HepG2 (cell line): Measurements from ENCODE around the gene ZCCHC3. TPM values are rescaled to one million over a fixed set of nuclear protein-coding genes. Genes with fewer than 3 reads are reported as not detected.

Source experiments
- ADNP ChIP-seq: sonication (generic); formaldehyde crosslinking; IDR thresholded peaks from 2 replicates; pipeline ENCODE4 v1.4.0; 2020; ENCODE audit warnings: missing genetic modification reagents
- CERS6 ChIP-seq: sonication (generic); formaldehyde crosslinking; IDR thresholded peaks from 2 replicates; pipeline ENCODE4 v1.5.0; 2020; ENCODE audit warnings: missing genetic modification reagents
- DDIT3 ChIP-seq: sonication (generic); formaldehyde crosslinking; IDR thresholded peaks from 2 replicates; pipeline ENCODE4 v1.4.0; 2020; ENCODE audit warnings: mild to moderate bottlenecking, missing genetic modification reagents
- EP300 ChIP-seq, 3 experiments: sonication (generic) in 1 of 3; formaldehyde crosslinking in 1 of 3; IDR thresholded peaks; 2 replicates each; pipeline versions ENCODE4 v1.5.1 to v1.6.1; 2011 to 2020; ENCODE audit warnings: low read depth in 2 of 3, low read length in 2 of 3, borderline replicate concordance in 1 of 3, improper control_type of control experiment in 1 of 3, mild to moderate bottlenecking in 1 of 3, missing genetic modification reagents in 1 of 3, moderate library complexity in 1 of 3
- GTF2F1 ChIP-seq: fragments of 150-350 bp; IDR thresholded peaks from 2 replicates; pipeline ENCODE4 v1.6.1; 2014; ENCODE audit warnings: low read length
- KDM6A ChIP-seq: IDR thresholded peaks from 2 replicates; pipeline ENCODE4 v1.6.1; 2016; ENCODE audit warnings: low read depth
- KMT2A ChIP-seq: sonication (generic); formaldehyde crosslinking; IDR thresholded peaks from 2 replicates; pipeline ENCODE4 v1.4.0; 2020; ENCODE audit warnings: missing genetic modification reagents
- PBX2 ChIP-seq: IDR thresholded peaks from 2 replicates; pipeline ENCODE4 v1.6.1; 2016; ENCODE audit warnings: control low read depth
- PHF21A ChIP-seq: sonication (generic); formaldehyde crosslinking; IDR thresholded peaks from 2 replicates; pipeline ENCODE4 v1.5.0; 2020; ENCODE audit warnings: mild to moderate bottlenecking, missing genetic modification reagents
- RFX3 ChIP-seq: IDR thresholded peaks from 2 replicates; pipeline ENCODE4 v1.6.1; 2016; ENCODE audit warnings: missing biosample characterization, missing genetic modification reagents
- SP140L ChIP-seq: sonication (generic); formaldehyde crosslinking; IDR thresholded peaks from 2 replicates; pipeline ENCODE4 v1.4.0; 2020; ENCODE audit warnings: missing genetic modification reagents, borderline replicate concordance
- SP5 ChIP-seq: IDR thresholded peaks from 2 replicates; pipeline ENCODE4 v1.6.1; 2016; ENCODE audit warnings: low read depth, borderline replicate concordance
- SRF ChIP-seq: IDR thresholded peaks from 2 replicates; pipeline ENCODE4 v1.6.1; 2011; ENCODE audit warnings: mild to moderate bottlenecking, low read depth, low read length, moderate library complexity
- TEF ChIP-seq: sonication (generic); formaldehyde crosslinking; IDR thresholded peaks from 2 replicates; pipeline ENCODE4 v1.5.0; 2020; ENCODE audit warnings: missing genetic modification reagents
- THRA ChIP-seq: sonication (generic); formaldehyde crosslinking; IDR thresholded peaks from 2 replicates; pipeline ENCODE4 v1.4.0; 2020; ENCODE audit warnings: missing genetic modification reagents, borderline replicate concordance
- ZBTB25 ChIP-seq: IDR thresholded peaks from 2 replicates; pipeline ENCODE4 v1.6.1; 2018; ENCODE audit warnings: missing genetic modification reagents
- ZBTB43 ChIP-seq: sonication (generic); formaldehyde crosslinking; conservative IDR thresholded peaks from 2 replicates; pipeline ENCODE4 v1.4.0; 2020; ENCODE audit warnings: missing genetic modification reagents
- ZBTB7A ChIP-seq: sonication (generic); formaldehyde crosslinking; IDR thresholded peaks from 2 replicates; pipeline ENCODE4 v1.8.0; 2022; ENCODE audit warnings: mild to moderate bottlenecking, missing genetic modification reagents
- ZFP91 ChIP-seq: sonication (generic); formaldehyde crosslinking; IDR thresholded peaks from 2 replicates; pipeline ENCODE4 v1.9.0; 2022; ENCODE audit warnings: missing genetic modification reagents, mild to moderate bottlenecking, borderline replicate concordance
- ZNF180 ChIP-seq: sonication (generic); formaldehyde crosslinking; IDR thresholded peaks from 2 replicates; pipeline ENCODE4 v1.4.0; 2020; ENCODE audit warnings: low read depth, missing genetic modification reagents, borderline replicate concordance
- polyA plus RNA-seq, 8 experiments: library from polyadenylated mRNA; depleted of rRNA in 3 of 8; stranded (reverse) in 7 of 8; unstranded in 1 of 8; fragments of >200 nt; fragmentation: Illumina TruSeq in 4 of 8; extraction: Trizol in 4 of 8; gene quantifications; 2 replicates each; pipeline versions ENCODE4 v1.2.1 to v1.2.3, GENCODE V29; 2011 to 2016; ENCODE audit warnings: low read depth in 4 of 8, missing spikeins in 1 of 8, mixed read lengths in 1 of 8; ENCODE audit not compliant: insufficient read depth in 1 of 8
- total RNA-seq, 5 experiments: library from RNA; depleted of rRNA; stranded (reverse); fragments of >200 nt; fragmentation: Illumina TruSeq; extraction: Trizol; gene quantifications; 2 replicates each; pipeline ENCODE4 v1.2.3, GENCODE V29; 2016; ENCODE audit warnings: low read depth in 1 of 5

The ZCCHC3 gene
- total and polyA plus RNA-seq, 2 of the 13 experiments (the other 11 are each of a cell fraction or from before 2014, with no cell fraction given): 46.6 to 63.0 TPM

- TF ChIP-seq ADNP (CRISPR knock-in tag): no peak
- TF ChIP-seq DDIT3 (CRISPR knock-in tag): no peak
- no peak; the same call in 1 of the 2 replicates for TF ChIP-seq KMT2A (CRISPR knock-in tag)
- 0 out of 2 replicates have a peak, but pooled peaks have one; percentile 36 for TF ChIP-seq TEF (CRISPR knock-in tag)
- TF ChIP-seq ZBTB7A: no peak; the same call in 1 of the 2 replicates
- no peak; the same call in none of the 2 replicates for TF ChIP-seq ZFP91 (CRISPR knock-in tag)
- no peak for TF ChIP-seq EP300 (IDR thresholded peaks at IDR 0.05; ENCODE audit: low read depth in 2 of 2, low read length in 2 of 2)
- no peak for TF ChIP-seq EP300 (CRISPR knock-in tag; IDR thresholded peaks at IDR 0.05; ENCODE audit: borderline replicate concordance)
- no peak for TF ChIP-seq RFX3 (CRISPR knock-in tag)
- no peak for TF ChIP-seq SRF
- no peak for TF ChIP-seq SP140L (CRISPR knock-in tag)
- no peak for TF ChIP-seq PHF21A
- TF ChIP-seq ZBTB43 (CRISPR knock-in tag): peak; percentile 21; the same call in 1 of the 2 replicates
- TF ChIP-seq PBX2 (CRISPR knock-in tag): no peak
- no peak for TF ChIP-seq GTF2F1
- no peak for TF ChIP-seq ZBTB25 (CRISPR knock-in tag)
- no peak; the same call in 1 of the 2 replicates for TF ChIP-seq KDM6A (CRISPR knock-in tag)
- TF ChIP-seq CERS6: no peak
- TF ChIP-seq SP5 (CRISPR knock-in tag): peak; percentile 58; the same call in 1 of the 2 replicates
- no peak for TF ChIP-seq ZNF180 (CRISPR knock-in tag)
- TF ChIP-seq THRA (CRISPR knock-in tag): peak; percentile 9; the same call in 1 of the 2 replicates
Observed at GRCh38 chr20:346640-347316, 49.4 kb downstream of the ZCCHC3 start, which contains the start of gene NRSN2 (continued).
